Neuron (in vitro differentiated cells): ENCODE results near the gene SPRN.
"Not testable (repeated sequence)": the region's sequence is repeated elsewhere in the genome, so short reads cannot be mapped to it uniquely, and the experiment has no call there.

Experiments used
- H2AFZ ChIP-seq: one replicate; pipeline ENCODE4 v1.6.1; 2013; ENCODE audit warnings: low read depth, mild to moderate bottlenecking, inconsistent platforms, low read length, moderate library complexity
- H3K27me3 ChIP-seq: one replicate; pipeline ENCODE4 v1.6.1; 2013; ENCODE audit warnings: low read length; ENCODE audit not compliant: insufficient read depth
- H3K36me3 ChIP-seq: one replicate; pipeline ENCODE4 v1.6.1; 2013; ENCODE audit warnings: low read length; ENCODE audit not compliant: insufficient read depth
- H3K4me1 ChIP-seq: one replicate; pipeline ENCODE4 v1.6.1; 2013; ENCODE audit warnings: low read length; ENCODE audit not compliant: insufficient read depth
- H3K4me3 ChIP-seq: 2 replicates; pipeline ENCODE4 v1.5.1; 2013; ENCODE audit warnings: mild to moderate bottlenecking, low read length, moderate library complexity
- H3K9me3 ChIP-seq: one replicate; pipeline ENCODE4 v1.6.1; 2013; ENCODE audit warnings: low read length

SPRN gene

DNA sequence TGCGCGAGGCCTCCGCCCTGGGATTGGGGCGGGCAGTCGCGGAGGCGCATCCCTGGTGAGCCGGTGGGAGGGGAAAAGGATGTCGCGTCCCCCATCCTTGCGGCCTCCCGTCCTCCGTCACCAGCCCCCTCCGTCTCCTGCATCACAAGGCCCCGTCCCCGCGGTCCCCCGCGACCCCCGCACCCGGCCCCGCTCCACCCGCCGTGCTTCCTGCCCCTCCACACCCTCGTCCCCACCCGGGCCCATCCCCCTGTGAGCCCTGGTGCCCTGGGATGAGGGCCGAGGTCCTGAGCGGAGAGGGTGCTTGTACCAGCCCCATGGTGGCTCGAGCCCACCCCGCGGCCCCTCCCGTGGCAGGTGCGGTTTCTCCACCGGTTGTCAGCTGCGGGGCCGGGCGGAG lies at the start of gene SPRN:
TSS of gene SPRN (minus strand) at position 25 of the 400 bp plus-strand sequence. CDS start 944 bp downstream, outside the sequence.
- not testable (repeated sequence) for H3K4me3 ChIP-seq, H2AFZ ChIP-seq, H3K27me3 ChIP-seq, H3K4me1 ChIP-seq, H3K9me3 ChIP-seq
- peaks cover 11% of the 10 kb centered on the region for H3K36me3 ChIP-seq

GRCh38 chr10:133474027-133474426 lies 49.6 kb upstream of the SPRN start:
- H3K36me3 ChIP-seq = no peaks in the 10 kb centered on the region
- no peaks in the 10 kb centered on the region for H3K4me1 ChIP-seq
- H3K4me3 ChIP-seq = no peak overlapping the region
- peaks cover 5% of the 10 kb centered on the region for H3K27me3 ChIP-seq
- H3K9me3 ChIP-seq = no peaks in the 10 kb centered on the region
- no peak overlapping the region for H2AFZ ChIP-seq

- Histone ChIP-seq H2AFZ (no peak overlapping the region), H3K36me3 (no peaks in the 10 kb centered on the region), H3K4me3 (no peak overlapping the region), H3K4me1 (no peaks in the 10 kb centered on the region), H3K27me3 (peaks cover 5% of the 10 kb centered on the region), H3K9me3 (no peaks in the 10 kb centered on the region)
These were observed 48.8 kb upstream of the SPRN start for GRCh38 chr10:133473270-133473669.

GRCh38 chr10:133471300-133472109 lies 47.1 kb upstream of the SPRN start:
- Histone ChIP-seq H3K4me3 (no peak overlapping the region), H3K36me3 (no peaks in the 10 kb centered on the region), H3K9me3 (no peaks in the 10 kb centered on the region), H2AFZ (no peak overlapping the region), H3K27me3 (peaks cover 5% of the 10 kb centered on the region), H3K4me1 (no peaks in the 10 kb centered on the region)

- not testable (repeated sequence) for H3K9me3 ChIP-seq, H3K4me1 ChIP-seq, H2AFZ ChIP-seq, H3K36me3 ChIP-seq, H3K27me3 ChIP-seq, H3K4me3 ChIP-seq
These were observed 44.8 kb upstream of the SPRN start for GRCh38 chr10:133469205-133469604.

- no peak overlapping the region for H3K4me3 ChIP-seq
- H3K9me3 ChIP-seq = peaks cover 1% of the 10 kb centered on the region
- no peaks in the 10 kb centered on the region for H3K27me3 ChIP-seq
- H3K36me3 ChIP-seq = no peaks in the 10 kb centered on the region
- no peak overlapping the region for H2AFZ ChIP-seq
- no peaks in the 10 kb centered on the region for H3K4me1 ChIP-seq
These were observed 43.0 kb upstream of the SPRN start for GRCh38 chr10:133467286-133467911.

GRCh38 chr10:133466683-133467275 lies 42.4 kb upstream of the SPRN start:
- Histone ChIP-seq H3K4me1 (no peaks in the 10 kb centered on the region), H3K9me3 (peaks cover 2% of the 10 kb centered on the region), H3K36me3 (no peaks in the 10 kb centered on the region), H3K4me3 (no peak overlapping the region), H2AFZ (no peak overlapping the region), H3K27me3 (no peaks in the 10 kb centered on the region)

DNA sequence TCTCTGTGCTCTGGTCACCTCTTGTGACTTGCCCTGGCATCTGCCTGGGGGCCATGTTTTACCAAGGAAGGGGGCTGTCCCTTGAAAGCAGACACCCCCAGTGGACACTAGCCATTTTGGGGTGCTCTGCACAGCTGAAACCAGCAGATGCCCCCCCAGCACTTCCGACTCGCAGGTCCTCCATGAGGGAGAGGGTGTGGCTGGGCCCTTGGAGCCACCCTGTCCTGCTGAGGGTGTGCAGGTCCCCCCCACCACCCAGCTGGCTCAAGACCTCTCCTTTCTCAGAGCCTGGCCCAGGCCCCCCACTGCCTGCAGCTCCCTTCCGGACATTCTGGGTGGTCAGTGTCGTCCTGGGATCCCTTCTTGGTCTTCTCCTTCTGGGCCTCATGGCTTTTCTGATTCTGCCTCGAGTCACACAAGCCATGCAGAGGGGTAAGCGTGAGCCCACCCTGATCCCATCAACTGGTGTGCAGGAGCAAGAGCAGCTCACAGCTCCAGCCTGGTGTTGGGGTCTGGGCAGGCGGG lies 41.6 kb upstream of the SPRN start:
- Histone ChIP-seq H3K4me3 (no peak overlapping the region), H3K36me3 (no peaks in the 10 kb centered on the region), H3K9me3 (peaks cover 2% of the 10 kb centered on the region), H3K27me3 (no peaks in the 10 kb centered on the region), H3K4me1 (no peaks in the 10 kb centered on the region), H2AFZ (no peak overlapping the region)

DNA sequence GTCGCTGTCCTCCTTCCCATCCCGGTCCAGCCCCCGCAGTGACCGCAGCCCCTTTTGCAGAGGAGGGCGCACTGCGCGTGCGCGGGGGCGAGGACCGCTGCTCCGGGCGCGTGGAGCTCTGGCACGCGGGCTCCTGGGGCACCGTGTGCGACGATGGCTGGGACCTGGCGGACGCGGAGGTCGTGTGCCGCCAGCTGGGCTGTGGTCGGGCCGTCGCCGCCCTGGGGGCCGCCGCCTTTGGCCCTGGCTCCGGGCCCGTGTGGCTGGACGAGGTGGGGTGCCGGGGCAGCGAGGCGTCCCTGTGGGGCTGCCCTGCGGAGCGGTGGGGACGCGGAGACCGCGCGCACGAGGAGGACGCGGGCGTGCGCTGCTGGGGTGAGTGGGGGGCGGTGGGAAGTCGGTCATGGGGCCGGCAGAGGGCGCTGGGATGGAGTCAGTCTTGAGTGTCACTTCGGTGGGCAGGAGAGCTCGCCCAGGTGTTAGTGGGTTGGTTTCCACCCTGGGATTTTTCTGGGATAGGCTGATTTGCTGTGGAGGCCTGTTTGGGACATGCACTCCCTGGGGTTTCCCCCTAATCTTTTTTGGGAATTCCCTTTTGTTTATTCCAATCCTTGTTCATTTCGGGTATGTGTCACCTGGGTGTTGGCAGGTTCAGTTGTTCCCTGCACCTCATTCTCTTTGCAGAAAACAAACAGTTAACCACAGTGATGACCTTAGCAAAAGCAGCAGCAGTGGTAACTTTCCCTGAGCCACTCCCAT lies 40.9 kb upstream of the SPRN start:
- Histone ChIP-seq H3K4me1 (no peaks in the 10 kb centered on the region), H3K9me3 (peaks cover 2% of the 10 kb centered on the region), H3K27me3 (no peaks in the 10 kb centered on the region), H3K36me3 (no peaks in the 10 kb centered on the region), H2AFZ (no peak overlapping the region), H3K4me3 (no peak overlapping the region)

GRCh38 chr10:133464582-133465031 lies 40.2 kb upstream of the SPRN start:
- H3K4me1 ChIP-seq = no peaks in the 10 kb centered on the region
- no peak overlapping the region for H2AFZ ChIP-seq
- peaks cover 2% of the 10 kb centered on the region for H3K9me3 ChIP-seq
- no peak overlapping the region for H3K4me3 ChIP-seq
- no peaks in the 10 kb centered on the region for H3K27me3 ChIP-seq
- no peaks in the 10 kb centered on the region for H3K36me3 ChIP-seq

GRCh38 chr10:133462512-133463305 lies 38.3 kb upstream of the SPRN start:
- Histone ChIP-seq H3K27me3 (no peaks in the 10 kb centered on the region), H3K4me1 (no peaks in the 10 kb centered on the region), H3K4me3 (no peak overlapping the region), H2AFZ (no peak overlapping the region), H3K9me3 (peaks cover 2% of the 10 kb centered on the region), H3K36me3 (no peaks in the 10 kb centered on the region)

DNA sequence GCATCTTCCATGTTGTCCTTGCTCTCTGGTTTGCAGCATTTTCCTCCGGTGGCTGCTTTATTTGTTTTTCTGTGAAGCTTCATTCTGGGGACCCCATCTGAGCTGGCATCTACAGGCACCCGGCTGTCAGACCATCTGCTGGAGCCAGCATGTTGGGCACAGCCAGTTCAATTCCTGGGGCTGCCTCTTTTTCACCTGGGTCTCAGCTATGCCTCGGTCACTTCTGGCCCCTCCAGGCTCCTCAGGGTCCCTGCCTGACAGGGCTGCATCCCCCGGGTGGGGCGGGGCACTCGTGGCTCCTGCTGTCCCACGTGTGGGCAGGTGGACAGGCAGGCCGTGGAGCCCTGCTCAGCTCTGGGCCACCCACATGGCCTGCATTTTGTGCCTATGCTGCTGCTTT lies 37.4 kb upstream of the SPRN start:
- H2AFZ ChIP-seq = no peak overlapping the region
- H3K36me3 ChIP-seq = no peaks in the 10 kb centered on the region
- H3K4me1 ChIP-seq = no peaks in the 10 kb centered on the region
- no peak overlapping the region for H3K4me3 ChIP-seq
- peaks cover 2% of the 10 kb centered on the region for H3K9me3 ChIP-seq
- no peaks in the 10 kb centered on the region for H3K27me3 ChIP-seq
